ENCODE measurements around the gene ZNF595. TPM values are rescaled to one million over a fixed set of nuclear protein-coding genes. Genes with fewer than 3 reads are reported as not detected.

Gene ZNF595
- polyA plus RNA-seq, 3 donors, result 0.58 to 7.3 (median 1.6) TPM

DNA sequence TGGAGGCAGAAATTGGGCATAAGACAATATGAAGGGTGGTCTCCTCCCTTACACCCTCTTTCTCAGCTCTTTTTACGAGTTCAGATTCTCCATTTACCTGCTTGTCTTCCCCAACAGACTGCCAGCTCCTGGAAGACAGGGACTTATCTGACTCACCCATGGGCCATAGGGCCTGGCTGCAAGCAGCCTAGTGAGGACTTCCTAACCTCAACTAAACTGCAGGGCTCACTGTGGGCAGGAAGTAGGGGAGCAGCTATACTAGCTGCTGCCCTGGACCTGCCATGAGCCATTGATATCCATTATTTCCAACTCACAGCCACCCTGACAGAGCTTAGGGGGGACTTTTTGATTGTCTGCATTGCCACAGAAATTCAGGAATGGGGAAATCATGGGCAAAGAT is 59.6 kb downstream of the ZNF595 start:
- no peak for DNase-seq
- H3K4me3 ChIP-seq (replicated peaks in 1 of 3; ENCODE audit: low read depth in 2 of 3, low read length in 3 of 3), result no peak overlapping the region
- no peak overlapping the region for H3K27ac ChIP-seq (ENCODE audit: low read depth in 1 of 2, low read length in 2 of 2)
- Mint-ChIP-seq H3K9me3 (peaks cover 56 to 80% (median 70%) of the 10 kb centered on the region in 7 donors), H3K36me3 (peaks cover 8 to 13% of the 10 kb centered on the region in 2 donors), H3K27me3 (ENCODE audit: low read depth in 3 of 3) (peaks cover 16 to 23% (median 17%) of the 10 kb centered on the region in 3 donors), H3K4me3 (no peak overlapping the region), H3K27ac (no peak overlapping the region), H3K4me1 (peaks cover 8% of the 10 kb centered on the region)
- H3K27me3 ChIP-seq (ENCODE audit: control insufficient read depth in 2 of 2, insufficient read depth in 2 of 2, low read length in 2 of 2), result peaks cover 16% of the 10 kb centered on the region in 2 donors
- no peak overlapping the region for H3K4me2 ChIP-seq (replicated peaks; ENCODE audit: extremely low read depth, low read length, poor library complexity, severe bottlenecking)
- H3K36me3 ChIP-seq (replicated peaks in 1 of 2; ENCODE audit: control insufficient read depth in 1 of 2, insufficient read depth in 2 of 2, low read length in 2 of 2), result no peaks in the 10 kb centered on the region
- H3K9me3 ChIP-seq (replicated peaks in 1 of 2; ENCODE audit: control insufficient read depth in 1 of 2, insufficient read depth in 1 of 2, low read length in 2 of 2), result peaks cover 64 to 72% of the 10 kb centered on the region in 2 donors
- no peaks in the 10 kb centered on the region for H3K4me1 ChIP-seq (ENCODE audit: control insufficient read depth in 1 of 2, insufficient read depth in 2 of 2, low read length in 2 of 2)
- no CpG with 5 or more reads among the region's 1 CpG for WGBS (ENCODE audit: insufficient coverage)
- no peak overlapping the region for H3K9ac ChIP-seq (ENCODE audit: insufficient read depth, low read length, poor library complexity, severe bottlenecking)
- no peak for TF ChIP-seq CTCF (IDR thresholded peaks at IDR 0.05)
- H3K79me2 ChIP-seq (ENCODE audit: insufficient read depth, low read length), result no peaks in the 10 kb centered on the region
- H4K20me1 ChIP-seq (ENCODE audit: insufficient read depth, low read length), result no peaks in the 10 kb centered on the region
- H2AFZ ChIP-seq (ENCODE audit: insufficient read depth, low read depth, low read length, poor library complexity, severe bottlenecking), result no peak overlapping the region
- intact Hi-C loops (cut with micrococcal nuclease), result no loop called here

DNA sequence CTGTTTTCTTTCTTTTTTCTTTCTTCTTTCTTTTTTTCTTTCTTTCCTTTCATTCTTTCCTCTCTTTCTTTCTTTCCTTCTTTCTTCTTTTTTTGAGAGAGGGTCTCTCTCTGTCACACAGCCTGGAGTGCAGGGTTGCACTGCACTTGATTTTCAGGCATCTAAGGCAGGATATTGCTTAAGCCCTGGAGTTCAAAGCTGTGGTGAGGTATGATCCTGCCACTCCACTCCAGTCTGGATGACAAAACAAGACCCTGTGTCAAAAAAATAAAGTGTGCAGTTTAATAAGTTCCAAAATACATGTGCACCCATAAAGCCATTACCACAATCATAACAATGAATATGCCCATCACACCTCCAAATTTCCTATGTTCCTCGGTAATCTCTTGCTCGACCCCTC is 60.6 kb downstream of the ZNF595 start:
- Histone ChIP-seq H3K36me3 (replicated peaks in 1 of 2; ENCODE audit: control insufficient read depth in 1 of 2, insufficient read depth in 2 of 2, low read length in 2 of 2) (no peaks in the 10 kb centered on the region), H3K27me3 (ENCODE audit: control insufficient read depth in 2 of 2, insufficient read depth in 2 of 2, low read length in 2 of 2) (peaks cover 6% of the 10 kb centered on the region in 2 donors), H3K79me2 (ENCODE audit: insufficient read depth, low read length) (no peaks in the 10 kb centered on the region), H3K27ac (ENCODE audit: low read depth in 1 of 2, low read length in 2 of 2) (no peak overlapping the region), H4K20me1 (ENCODE audit: insufficient read depth, low read length) (no peaks in the 10 kb centered on the region), H3K9ac (ENCODE audit: insufficient read depth, low read length, poor library complexity, severe bottlenecking) (no peak overlapping the region), H3K4me3 (replicated peaks in 1 of 3; ENCODE audit: low read depth in 2 of 3, low read length in 3 of 3) (no peak overlapping the region), H3K4me1 (ENCODE audit: control insufficient read depth in 1 of 2, insufficient read depth in 2 of 2, low read length in 2 of 2) (no peaks in the 10 kb centered on the region), H3K9me3 (replicated peaks in 1 of 2; ENCODE audit: control insufficient read depth in 1 of 2, insufficient read depth in 1 of 2, low read length in 2 of 2) (peaks cover 56 to 70% of the 10 kb centered on the region in 2 donors), H3K4me2 (replicated peaks; ENCODE audit: extremely low read depth, low read length, poor library complexity, severe bottlenecking) (no peak overlapping the region), H2AFZ (ENCODE audit: insufficient read depth, low read depth, low read length, poor library complexity, severe bottlenecking) (no peak overlapping the region)
- no peak for DNase-seq
- no peak for TF ChIP-seq CTCF (IDR thresholded peaks at IDR 0.05)
- H3K4me1 Mint-ChIP-seq, result peaks cover 5% of the 10 kb centered on the region
- WGBS (ENCODE audit: insufficient coverage), result 60% methylated on average over 1 of the region's 2 CpGs
- H3K27ac Mint-ChIP-seq, result no peak overlapping the region
- peaks cover 6 to 14% (median 7%) of the 10 kb centered on the region in 3 donors for H3K27me3 Mint-ChIP-seq (ENCODE audit: low read depth in 3 of 3)
- peaks cover 3 to 5% of the 10 kb centered on the region in 2 donors for H3K36me3 Mint-ChIP-seq
- H3K9me3 Mint-ChIP-seq, result peaks cover 51 to 77% (median 62%) of the 10 kb centered on the region in 7 donors
- intact Hi-C loops (cut with micrococcal nuclease), result no loop called here
- H3K4me3 Mint-ChIP-seq, result no peak overlapping the region
